ENCODE results near the gene SNX20. TPM values are rescaled to one million over a fixed set of nuclear protein-coding genes. Genes with fewer than 3 reads are reported as not detected.

The SNX20 gene
- total and polyA plus RNA-seq, 2 of the 4 experiments (the other 2 are of a cell fraction), result not detected

DNA sequence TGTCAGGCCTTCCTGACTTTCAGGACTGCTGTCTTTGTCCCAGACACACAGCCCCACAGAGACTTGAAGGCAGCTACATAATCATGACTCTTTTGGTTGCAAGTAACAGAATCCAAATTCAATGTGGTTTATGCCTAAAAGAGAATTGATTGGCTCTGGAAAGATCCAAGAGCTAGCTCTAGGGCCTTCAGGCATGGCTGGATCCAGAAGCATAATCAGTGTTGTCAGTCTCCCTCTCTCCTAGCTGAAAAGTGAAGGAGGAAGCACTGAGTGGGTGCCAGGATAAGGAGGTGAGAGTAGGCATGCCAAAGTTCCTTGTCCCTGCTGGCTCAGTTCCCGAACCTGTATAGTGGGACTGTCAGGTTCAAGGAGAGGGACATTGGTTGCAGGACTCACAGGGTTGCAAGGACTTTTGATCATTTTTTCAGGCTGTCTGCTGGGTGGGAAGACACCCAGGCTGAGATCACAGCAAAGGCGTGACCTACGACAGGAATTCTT is 25.5 kb downstream of the SNX20 start:
- H4K8ac ChIP-seq (ENCODE audit: low read depth in 2 of 2, low read length in 2 of 2), result no peak overlapping the region
- CTCF ChIA-PET, result no interaction called here
- H3K14ac ChIP-seq (replicated peaks; ENCODE audit: low read depth, low read length), result no peak overlapping the region
- no peak overlapping the region for H3K27ac ChIP-seq (ENCODE audit: insufficient read depth, low read length)
- H3K9ac ChIP-seq (ENCODE audit: low read depth, low read length), result no peak overlapping the region
- H3K9me3 ChIP-seq (ENCODE audit: control insufficient read depth, insufficient read depth, low read length), result no peaks in the 10 kb centered on the region
- no peak overlapping the region for H3K4ac ChIP-seq (ENCODE audit: low read depth, low read length)
- H2BK120ac ChIP-seq (ENCODE audit: low read depth, low read length), result no peak overlapping the region
- DNase-seq, result no peak
- dilution Hi-C loops (cut with HindIII; ENCODE audit: low sequenced_read_pairs, unreplicated experiment) (no loop called here), in situ Hi-C loops (cut with MboI; ENCODE audit: low sequenced_read_pairs) (loop anchor here (25.0 kb wide), 1 partner anchor 443 kb away; no protein-coding TSS in a partner anchor), intact Hi-C loops (cut with micrococcal nuclease) (no loop called here)
- H2AK9ac ChIP-seq (replicated peaks; ENCODE audit: low read depth, low read length, poor library complexity), result no peak overlapping the region
- no peaks in the 10 kb centered on the region for H4K20me1 ChIP-seq (ENCODE audit: insufficient read depth, low read length)
- H2BK20ac ChIP-seq (ENCODE audit: low read depth, low read length), result no peak overlapping the region
- no TSS peak for BruUV-seq (replicated peaks)
- H2BK15ac ChIP-seq (ENCODE audit: low read depth, low read length), result no peak overlapping the region
- H3K27me3 ChIP-seq (ENCODE audit: control insufficient read depth, insufficient read depth, low read length), result peaks cover 6% of the 10 kb centered on the region; the same call in 1 of the 2 replicates
- no peak overlapping the region for H3K23ac ChIP-seq (ENCODE audit: low read depth, low read length)
- TF ChIP-seq MXI1 (IDR thresholded peaks at IDR 0.05; ENCODE audit: borderline replicate concordance, low read depth, low read length) (no peak), RFX5 (IDR thresholded peaks at IDR 0.05; ENCODE audit: low read depth, low read length) (no peak), RAD21 (IDR thresholded peaks at IDR 0.05; ENCODE audit: low read length) (no peak), CHD1 (IDR thresholded peaks at IDR 0.05; ENCODE audit: low read depth, low read length) (no peak)
- TF ChIP-seq, protein P1, sequence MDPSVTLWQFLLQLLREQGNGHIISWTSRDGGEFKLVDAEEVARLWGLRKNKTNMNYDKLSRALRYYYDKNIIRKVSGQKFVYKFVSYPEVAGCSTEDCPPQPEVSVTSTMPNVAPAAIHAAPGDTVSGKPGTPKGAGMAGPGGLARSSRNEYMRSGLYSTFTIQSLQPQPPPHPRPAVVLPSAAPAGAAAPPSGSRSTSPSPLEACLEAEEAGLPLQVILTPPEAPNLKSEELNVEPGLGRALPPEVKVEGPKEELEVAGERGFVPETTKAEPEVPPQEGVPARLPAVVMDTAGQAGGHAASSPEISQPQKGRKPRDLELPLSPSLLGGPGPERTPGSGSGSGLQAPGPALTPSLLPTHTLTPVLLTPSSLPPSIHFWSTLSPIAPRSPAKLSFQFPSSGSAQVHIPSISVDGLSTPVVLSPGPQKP (IDR thresholded peaks at IDR 0.05; ENCODE audit: borderline replicate concordance, low read depth, low read length), result no peak
- TF ChIP-seq, protein P2, sequence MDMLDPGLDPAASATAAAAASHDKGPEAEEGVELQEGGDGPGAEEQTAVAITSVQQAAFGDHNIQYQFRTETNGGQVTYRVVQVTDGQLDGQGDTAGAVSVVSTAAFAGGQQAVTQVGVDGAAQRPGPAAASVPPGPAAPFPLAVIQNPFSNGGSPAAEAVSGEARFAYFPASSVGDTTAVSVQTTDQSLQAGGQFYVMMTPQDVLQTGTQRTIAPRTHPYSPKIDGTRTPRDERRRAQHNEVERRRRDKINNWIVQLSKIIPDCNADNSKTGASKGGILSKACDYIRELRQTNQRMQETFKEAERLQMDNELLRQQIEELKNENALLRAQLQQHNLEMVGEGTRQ (IDR thresholded peaks at IDR 0.05; ENCODE audit: low read depth, low read length), result no peak
- TF ChIP-seq, protein P3, sequence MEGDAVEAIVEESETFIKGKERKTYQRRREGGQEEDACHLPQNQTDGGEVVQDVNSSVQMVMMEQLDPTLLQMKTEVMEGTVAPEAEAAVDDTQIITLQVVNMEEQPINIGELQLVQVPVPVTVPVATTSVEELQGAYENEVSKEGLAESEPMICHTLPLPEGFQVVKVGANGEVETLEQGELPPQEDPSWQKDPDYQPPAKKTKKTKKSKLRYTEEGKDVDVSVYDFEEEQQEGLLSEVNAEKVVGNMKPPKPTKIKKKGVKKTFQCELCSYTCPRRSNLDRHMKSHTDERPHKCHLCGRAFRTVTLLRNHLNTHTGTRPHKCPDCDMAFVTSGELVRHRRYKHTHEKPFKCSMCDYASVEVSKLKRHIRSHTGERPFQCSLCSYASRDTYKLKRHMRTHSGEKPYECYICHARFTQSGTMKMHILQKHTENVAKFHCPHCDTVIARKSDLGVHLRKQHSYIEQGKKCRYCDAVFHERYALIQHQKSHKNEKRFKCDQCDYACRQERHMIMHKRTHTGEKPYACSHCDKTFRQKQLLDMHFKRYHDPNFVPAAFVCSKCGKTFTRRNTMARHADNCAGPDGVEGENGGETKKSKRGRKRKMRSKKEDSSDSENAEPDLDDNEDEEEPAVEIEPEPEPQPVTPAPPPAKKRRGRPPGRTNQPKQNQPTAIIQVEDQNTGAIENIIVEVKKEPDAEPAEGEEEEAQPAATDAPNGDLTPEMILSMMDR (conservative IDR thresholded peaks at IDR 0.05; ENCODE audit: low read depth, low read length), result no peak
- no peaks in the 10 kb centered on the region for H3K36me3 ChIP-seq (ENCODE audit: control insufficient read depth, insufficient read depth, low read length)
- H2AK5ac ChIP-seq (ENCODE audit: low read depth, low read length), result no peak overlapping the region
- H3K56ac ChIP-seq (ENCODE audit: extremely low read depth, insufficient read depth, low read length), result no peak overlapping the region
- H2AFZ ChIP-seq (replicated peaks; ENCODE audit: low read length, poor library complexity), result no peak overlapping the region
- POLR2A ChIA-PET (ENCODE audit: unreplicated experiment), result no interaction called here
- no peak overlapping the region for H3K4me3 ChIP-seq (ENCODE audit: insufficient read depth, low read depth, low read length)
- H2BK5ac ChIP-seq (ENCODE audit: low read depth, low read length, poor library complexity, severe bottlenecking), result no peak overlapping the region
- ATAC-seq (ENCODE audit: low read depth), result no peak
- H4K91ac ChIP-seq (ENCODE audit: insufficient read depth, low read depth, low read length), result no peak overlapping the region
- H3K4me1 ChIP-seq (ENCODE audit: control insufficient read depth, insufficient read depth, low read length), result no peaks in the 10 kb centered on the region
- WGBS, 2 experiments (ENCODE audit: extremely low coverage in 2 of 2, insufficient read length in 1 of 2), result 83% methylated on average over 1 of the region's 3 CpGs; no CpG with 5 or more reads in 1 of the 2 experiments
- no peaks in the 10 kb centered on the region for H3K79me1 ChIP-seq (ENCODE audit: low read depth in 1 of 2, low read length in 2 of 2)
- no peak overlapping the region for H4K5ac ChIP-seq (ENCODE audit: low read depth, low read length)
- H3K9me1 ChIP-seq (ENCODE audit: insufficient read depth, low read length), result no peaks in the 10 kb centered on the region
- H3K4me2 ChIP-seq (ENCODE audit: low read depth, low read length), result no peak overlapping the region
- H3K18ac ChIP-seq (ENCODE audit: low read depth, low read length), result no peak overlapping the region

All from IMR-90 (cell line).